Thyroid gland (tissue), 4 donors: Measurements from ENCODE around the gene BMP8B.

Experiments used
- POLR2A ChIP-seq, 2 donors: fragments of 450-650 bp; IDR thresholded peaks; one replicate each; pipeline ENCODE4 v1.6.1; 2017; ENCODE audit warnings: antibody characterized with exemption in 2 of 2, mild to moderate bottlenecking in 2 of 2, moderate library complexity in 1 of 2
- TF ChIP-seq, protein P1 (sequence below), 6 experiments: fragments of 200-600 bp in 3 of 6; fragments of 450-650 bp in 3 of 6; sonication (generic) in 3 of 6; IDR thresholded peaks; one replicate each; pipeline ENCODE4 v1.5.1; 2016 to 2019; ENCODE audit warnings: antibody characterized with exemption in 6 of 6, mild to moderate bottlenecking in 2 of 6, inconsistent platforms in 1 of 6, moderate library complexity in 1 of 6

DNA sequence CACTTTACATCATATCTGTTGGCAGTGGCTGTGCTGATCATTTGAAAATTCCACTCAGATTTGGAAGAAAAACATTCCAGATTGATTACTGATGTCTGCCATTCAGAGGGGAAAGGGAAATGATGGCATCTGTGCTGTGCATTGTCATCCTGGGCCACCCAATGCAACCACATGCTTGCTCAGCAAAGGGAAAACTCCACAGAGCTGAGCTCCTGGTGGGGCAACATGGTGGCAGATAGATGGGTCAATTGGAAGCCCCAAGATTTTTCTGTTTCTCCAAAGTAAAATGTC, 29.3 kb downstream of the BMP8B start:
- TF ChIP-seq, protein P1, sequence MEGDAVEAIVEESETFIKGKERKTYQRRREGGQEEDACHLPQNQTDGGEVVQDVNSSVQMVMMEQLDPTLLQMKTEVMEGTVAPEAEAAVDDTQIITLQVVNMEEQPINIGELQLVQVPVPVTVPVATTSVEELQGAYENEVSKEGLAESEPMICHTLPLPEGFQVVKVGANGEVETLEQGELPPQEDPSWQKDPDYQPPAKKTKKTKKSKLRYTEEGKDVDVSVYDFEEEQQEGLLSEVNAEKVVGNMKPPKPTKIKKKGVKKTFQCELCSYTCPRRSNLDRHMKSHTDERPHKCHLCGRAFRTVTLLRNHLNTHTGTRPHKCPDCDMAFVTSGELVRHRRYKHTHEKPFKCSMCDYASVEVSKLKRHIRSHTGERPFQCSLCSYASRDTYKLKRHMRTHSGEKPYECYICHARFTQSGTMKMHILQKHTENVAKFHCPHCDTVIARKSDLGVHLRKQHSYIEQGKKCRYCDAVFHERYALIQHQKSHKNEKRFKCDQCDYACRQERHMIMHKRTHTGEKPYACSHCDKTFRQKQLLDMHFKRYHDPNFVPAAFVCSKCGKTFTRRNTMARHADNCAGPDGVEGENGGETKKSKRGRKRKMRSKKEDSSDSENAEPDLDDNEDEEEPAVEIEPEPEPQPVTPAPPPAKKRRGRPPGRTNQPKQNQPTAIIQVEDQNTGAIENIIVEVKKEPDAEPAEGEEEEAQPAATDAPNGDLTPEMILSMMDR (IDR thresholded peaks at IDR 0.05): no peak
- TF ChIP-seq POLR2A (IDR thresholded peaks at IDR 0.05): no peak
